Adrenal gland (tissue), 12 donors: ENCODE results near the gene NPTXR. TPM values are rescaled to one million over a fixed set of nuclear protein-coding genes. Genes with fewer than 3 reads are reported as not detected.
"Not testable (repeated sequence)": the region's sequence is repeated elsewhere in the genome, so short reads cannot be mapped to it uniquely, and the experiment has no call there.

Source experiments
- DNase-seq, 7 donors: peaks; one replicate each; pipeline ENCODE4 v3.0.0-alpha.2; 2019 to 2020
- H3K27ac ChIP-seq, 5 donors: fragments of 200-600 bp; sonication (generic) in 4 of 5; 1 replicate in 3 of 5; 2 replicates in 2 of 5; pipeline versions ENCODE4 v1.5.1 to v1.8.0; 2016 to 2020; ENCODE audit warnings: mild to moderate bottlenecking in 1 of 5
- H3K27me3 ChIP-seq: fragments of 200-600 bp; 2 replicates; pipeline ENCODE4 v1.8.0; 2021
- H3K36me3 ChIP-seq, 2 donors: fragments of 200-600 bp; replicated peaks in 1 of 2; 1 replicate in 1 of 2; 2 replicates in 1 of 2; pipeline versions ENCODE4 v1.5.1 to v1.8.0; 2018 to 2022
- H3K4me1 ChIP-seq, 2 donors: fragments of 200-600 bp; replicated peaks in 1 of 2; 1 replicate in 1 of 2; 2 replicates in 1 of 2; pipeline versions ENCODE4 v1.5.1 to v1.8.0; 2018 to 2021
- H3K4me3 ChIP-seq, 4 donors: fragments of 200-600 bp; sonication (generic) in 3 of 4; one replicate each; pipeline ENCODE4 v1.5.1; 2016 to 2018
- H3K9me3 ChIP-seq, 3 donors: fragments of 200-600 bp; sonication (generic) in 1 of 3; replicated peaks in 1 of 3; 1 replicate in 2 of 3; 2 replicates in 1 of 3; pipeline versions ENCODE4 v1.5.1 to v1.8.0; 2016 to 2021
- POLR2A ChIP-seq, 2 donors: fragments of 450-650 bp; IDR thresholded peaks; one replicate each; pipeline ENCODE4 v1.6.1; 2017; ENCODE audit warnings: antibody characterized with exemption in 2 of 2, mild to moderate bottlenecking in 2 of 2, moderate library complexity in 1 of 2
- WGBS, 4 donors: extraction: QIAGEN DNeasy Blood & Tissue Kit in 2 of 4; methylation state at CpG; one replicate each; pipeline versions ENCODE4 v1.1.5 to v1.1.7; 2013 to 2017; 5-methylcytosine and 5-hydroxymethylcytosine counted together
- intact Hi-C, 2 donors: fragments of 100-400 bp; cut with DNase I; formaldehyde crosslinking; loops; one replicate each; pipeline versions ENCODE4 v1.14.1 to v1.15.0; 2022 to 2023
- polyA plus RNA-seq, 3 donors: library from polyadenylated mRNA; stranded (reverse); fragments of 200-250 nt in 2 of 3; fragments of 350-450 nt in 1 of 3; fragmentation: Illumina TruSeq in 1 of 3; extraction: RNeasy Lipid Tissue Mini Kit (QIAGEN cat#74804) in 1 of 3; gene quantifications; one replicate each; pipeline ENCODE4 v1.2.3, GENCODE V29; 2013 to 2014
- total RNA-seq, 9 donors: library from RNA; depleted of rRNA in 4 of 9; stranded (reverse); fragments of >200 nt in 4 of 9; fragments of 120-200 nt in 1 of 9; fragmentation: NEBNext Ultra II Directional in 1 of 9; extraction: Animal tissue kit (Norgen Biotek cat#: 25700) in 1 of 9; gene quantifications; one replicate each; pipeline versions ENCODE4 v1.1.0 to v1.2.4, GENCODE V29; 2013 to 2023
- TF ChIP-seq, protein P1 (sequence below), 6 experiments: fragments of 450-650 bp in 4 of 6; fragments of 200-600 bp in 2 of 6; sonication (generic) in 1 of 6; IDR thresholded peaks; 1 replicate in 5 of 6; 2 replicates in 1 of 6; pipeline versions ENCODE4 v1.5.1 to v1.8.0; 2016 to 2021; ENCODE audit warnings: antibody characterized with exemption in 6 of 6, mild to moderate bottlenecking in 2 of 6, moderate library complexity in 1 of 6
- donor health status: healthy with polysubstance abuse.
- donor health status: Bipolar disorder and iron deficiency.
- donor health status: DM: yes; HTN: yes; CAD: no.
- donor health status: DM: no; HTN: no; CAD: no.
- donor health status: DM: no; HTN: no; CAD: no.
- donor health status: DM: yes; HTN: yes; CAD: no.

The NPTXR gene
- total and polyA plus RNA-seq, 12 donors = 1.2 to 26.9 (median 10.5) TPM

DNA sequence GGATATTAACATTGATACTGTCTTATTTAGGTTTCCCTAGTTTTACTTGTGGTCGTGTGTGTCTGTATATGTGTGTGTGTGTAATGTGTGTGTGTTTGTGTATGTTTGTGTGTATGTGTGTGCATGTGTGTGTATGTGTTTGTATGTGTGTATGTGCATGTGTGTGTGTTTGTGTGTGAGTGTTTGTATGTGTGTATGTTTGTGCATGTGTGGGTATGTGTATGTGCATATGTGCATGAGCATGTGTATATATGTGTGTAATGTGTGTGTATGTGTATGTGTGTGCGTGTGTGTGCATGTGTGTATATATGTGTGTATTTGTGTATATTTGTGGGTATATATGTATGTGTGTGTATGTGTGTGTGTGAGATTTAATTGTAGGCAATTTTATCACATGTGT, 32.6 kb downstream of the NPTXR start:
- H3K27ac ChIP-seq = no peak overlapping the region
- H3K27me3 ChIP-seq = no peaks in the 10 kb centered on the region
- H3K9me3 ChIP-seq = no peaks in the 10 kb centered on the region
- no peaks in the 10 kb centered on the region for H3K4me1 ChIP-seq
- WGBS, 4 donors = 73 to 86% (median 77%) methylated on average over 2 of the region's 2 CpGs
- intact Hi-C loops = no loop called here
- H3K4me3 ChIP-seq = no peak overlapping the region
- no peak for DNase-seq
- TF ChIP-seq, protein P1, sequence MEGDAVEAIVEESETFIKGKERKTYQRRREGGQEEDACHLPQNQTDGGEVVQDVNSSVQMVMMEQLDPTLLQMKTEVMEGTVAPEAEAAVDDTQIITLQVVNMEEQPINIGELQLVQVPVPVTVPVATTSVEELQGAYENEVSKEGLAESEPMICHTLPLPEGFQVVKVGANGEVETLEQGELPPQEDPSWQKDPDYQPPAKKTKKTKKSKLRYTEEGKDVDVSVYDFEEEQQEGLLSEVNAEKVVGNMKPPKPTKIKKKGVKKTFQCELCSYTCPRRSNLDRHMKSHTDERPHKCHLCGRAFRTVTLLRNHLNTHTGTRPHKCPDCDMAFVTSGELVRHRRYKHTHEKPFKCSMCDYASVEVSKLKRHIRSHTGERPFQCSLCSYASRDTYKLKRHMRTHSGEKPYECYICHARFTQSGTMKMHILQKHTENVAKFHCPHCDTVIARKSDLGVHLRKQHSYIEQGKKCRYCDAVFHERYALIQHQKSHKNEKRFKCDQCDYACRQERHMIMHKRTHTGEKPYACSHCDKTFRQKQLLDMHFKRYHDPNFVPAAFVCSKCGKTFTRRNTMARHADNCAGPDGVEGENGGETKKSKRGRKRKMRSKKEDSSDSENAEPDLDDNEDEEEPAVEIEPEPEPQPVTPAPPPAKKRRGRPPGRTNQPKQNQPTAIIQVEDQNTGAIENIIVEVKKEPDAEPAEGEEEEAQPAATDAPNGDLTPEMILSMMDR (IDR thresholded peaks at IDR 0.05) = no peak
- no peak for TF ChIP-seq POLR2A (IDR thresholded peaks at IDR 0.05)
- H3K36me3 ChIP-seq = no peaks in the 10 kb centered on the region

DNA sequence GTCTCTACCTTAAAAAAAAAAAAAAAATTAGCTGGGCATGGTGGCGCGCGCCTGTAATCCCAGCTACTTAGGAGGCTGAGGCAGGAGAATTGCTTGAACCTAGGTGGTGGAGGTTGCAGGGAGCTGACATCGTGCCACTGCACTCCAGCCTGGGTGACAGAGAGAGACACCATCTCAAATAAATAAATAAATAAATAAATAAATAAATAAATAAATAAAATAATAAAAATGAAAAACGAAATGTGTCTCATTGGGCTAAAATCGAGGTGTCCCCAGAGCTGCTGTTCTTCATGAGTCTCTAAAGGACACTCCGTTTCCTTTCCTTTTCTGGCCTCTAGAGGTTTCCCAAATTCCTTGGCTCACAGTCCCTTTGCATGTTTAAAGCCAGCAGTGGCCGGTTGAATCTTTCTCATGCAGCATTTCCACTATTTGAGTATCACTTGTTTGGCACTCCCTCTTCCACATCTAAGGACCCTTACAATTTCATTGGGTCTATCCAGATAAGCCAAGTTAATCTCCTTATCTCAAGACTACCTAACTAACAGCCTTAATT, 38.7 kb downstream of the NPTXR start:
- H3K4me3 ChIP-seq, DNase-seq, H3K9me3 ChIP-seq, H3K4me1 ChIP-seq, intact Hi-C loops, H3K27me3 ChIP-seq, H3K36me3 ChIP-seq, H3K27ac ChIP-seq: not testable (repeated sequence)
- WGBS, 4 donors = 69 to 79% (median 76%) methylated on average over 8 of the region's 8 CpGs

DNA sequence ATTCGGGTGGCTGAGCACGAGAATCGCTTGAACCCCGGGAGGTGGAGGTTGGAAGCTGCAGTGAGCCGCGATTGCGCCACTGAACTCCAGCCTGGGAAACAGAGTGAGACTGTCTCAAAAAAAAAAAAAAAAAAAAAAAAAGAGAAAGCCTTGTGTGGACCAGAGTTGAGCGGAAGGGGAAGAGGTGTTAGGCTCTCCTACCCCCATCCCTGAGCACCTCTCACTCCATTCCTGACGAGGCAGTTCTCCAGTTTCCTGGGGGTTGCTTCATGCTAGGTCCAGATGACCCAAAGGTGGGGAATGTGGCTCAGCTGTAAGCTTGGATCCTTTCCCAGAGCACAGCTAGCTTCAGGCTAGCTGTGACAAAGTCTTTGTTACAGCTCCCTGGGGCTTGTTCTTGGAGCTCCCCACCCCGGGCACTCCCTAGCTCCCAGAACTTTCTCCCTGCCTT, 41.1 kb downstream of the NPTXR start:
- 11 to 33% (median 25%) methylated on average over 10 of the region's 10 CpGs for WGBS, 4 donors
- TF ChIP-seq POLR2A (IDR thresholded peaks at IDR 0.05) = no peak
- TF ChIP-seq, protein P1 (IDR thresholded peaks at IDR 0.05) = no peak
- H3K9me3 ChIP-seq = no peaks in the 10 kb centered on the region
- no peaks in the 10 kb centered on the region for H3K4me1 ChIP-seq
- peak; percentile 33 to 85 (median 80) for DNase-seq
- H3K4me3 ChIP-seq = no peak overlapping the region
- no peak overlapping the region for H3K27ac ChIP-seq
- no peaks in the 10 kb centered on the region for H3K27me3 ChIP-seq
- H3K36me3 ChIP-seq = no peaks in the 10 kb centered on the region
- intact Hi-C loops = no loop called here

DNA sequence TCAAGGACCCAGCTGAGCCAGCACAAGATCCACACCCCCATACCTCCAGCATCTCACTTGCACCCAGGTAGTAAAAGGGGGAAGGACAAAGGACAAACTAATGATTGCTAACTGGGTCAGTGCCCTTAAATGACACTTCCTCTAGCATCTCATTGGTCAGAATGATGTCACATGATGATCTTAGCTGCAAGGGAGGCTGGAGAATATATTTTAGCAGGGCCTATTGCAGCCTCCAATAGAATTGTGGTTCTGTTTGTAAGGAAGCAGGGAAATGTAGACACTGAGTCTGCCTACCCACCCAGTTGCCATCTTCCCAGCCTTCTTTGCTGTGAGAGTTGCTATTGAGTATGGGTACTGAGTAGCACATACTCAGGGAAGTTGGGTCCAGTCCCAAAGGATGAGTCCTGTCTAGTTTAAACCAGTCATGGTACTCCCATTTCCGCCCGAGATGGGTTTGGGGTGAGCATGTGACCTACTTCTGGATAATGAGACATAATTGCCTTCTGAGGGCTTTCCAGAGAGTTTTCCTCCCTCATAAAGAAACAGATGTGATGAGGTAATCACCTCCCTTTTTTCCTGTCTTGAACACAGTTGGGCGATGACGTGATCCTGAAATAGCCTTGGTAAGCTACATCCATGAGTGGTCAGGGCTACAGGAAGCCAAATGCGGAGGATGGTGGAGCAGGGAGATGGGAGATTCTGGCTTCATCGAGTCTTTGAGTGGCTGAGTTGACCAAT, 44.4 kb downstream of the NPTXR start:
- Histone ChIP-seq H3K9me3 (no peaks in the 10 kb centered on the region), H3K4me3 (no peak overlapping the region), H3K27me3 (no peaks in the 10 kb centered on the region), H3K27ac (no peak overlapping the region), H3K4me1 (no peaks in the 10 kb centered on the region), H3K36me3 (no peaks in the 10 kb centered on the region)
- intact Hi-C loops = no loop called here
- WGBS, 4 donors = 85 to 93% (median 88%) methylated on average over 6 of the region's 6 CpGs
- no peak for DNase-seq
- TF ChIP-seq, protein P1 (IDR thresholded peaks at IDR 0.05) = no peak
- no peak for TF ChIP-seq POLR2A (IDR thresholded peaks at IDR 0.05)

DNA sequence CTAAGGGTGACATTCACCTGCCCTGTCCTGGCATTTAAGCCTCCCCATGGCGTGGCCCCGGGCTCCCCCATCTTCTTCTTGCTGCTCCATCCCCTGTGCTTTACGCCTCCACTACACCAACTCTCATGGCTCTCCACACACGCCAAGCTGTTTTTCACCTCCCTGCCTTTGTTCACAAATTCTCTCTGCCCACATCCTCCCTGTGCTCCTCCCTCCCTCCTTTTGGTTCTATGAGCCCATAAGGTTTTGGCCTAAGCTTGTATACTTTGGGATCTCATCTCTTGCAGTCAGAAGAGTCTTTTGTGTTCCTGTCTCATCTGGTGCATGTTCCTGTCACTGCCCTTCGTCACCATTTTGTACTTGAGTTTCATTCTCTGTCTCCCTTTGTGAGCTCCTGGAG, 45.3 kb downstream of the NPTXR start:
- TF ChIP-seq, protein P1 (IDR thresholded peaks at IDR 0.05) = no peak
- no peak for TF ChIP-seq POLR2A (IDR thresholded peaks at IDR 0.05)
- H3K27ac ChIP-seq = no peak overlapping the region
- no peak for DNase-seq
- H3K27me3 ChIP-seq = no peaks in the 10 kb centered on the region
- intact Hi-C loops = no loop called here
- peaks cover 0 to 1% of the 10 kb centered on the region in 2 donors for H3K4me1 ChIP-seq
- H3K36me3 ChIP-seq = no peaks in the 10 kb centered on the region
- H3K9me3 ChIP-seq = no peaks in the 10 kb centered on the region
- WGBS, 4 donors = 66 to 72% (median 70%) methylated on average over 5 of the region's 5 CpGs
- H3K4me3 ChIP-seq = no peak overlapping the region
